Breast epithelium (tissue), 3 donors: ENCODE measurements around the gene PCDHGA3.

Experiments
- CTCF ChIP-seq, 3 donors: fragments of 450-650 bp; IDR thresholded peaks; one replicate each; pipeline ENCODE4 v1.5.1; 2016 to 2017; ENCODE audit warnings: antibody characterized with exemption in 3 of 3, mild to moderate bottlenecking in 3 of 3, moderate library complexity in 3 of 3
- POLR2A ChIP-seq: fragments of 450-650 bp; IDR thresholded peaks from one replicate; pipeline ENCODE4 v1.6.1; 2016; ENCODE audit warnings: antibody characterized with exemption, mild to moderate bottlenecking, moderate library complexity
- POLR2AphosphoS5 ChIP-seq, 3 donors: sonication (generic); formaldehyde crosslinking; IDR thresholded peaks; one replicate each; pipeline ENCODE4 v1.6.1; 2017; ENCODE audit warnings: antibody characterized with exemption in 3 of 3

GRCh38 chr5:141369994-141370848, 26.6 kb downstream of the PCDHGA3 start, which contains the start of gene PCDHGB3:
- TF ChIP-seq CTCF (IDR thresholded peaks at IDR 0.05), result no peak
- TF ChIP-seq POLR2AphosphoS5 (IDR thresholded peaks at IDR 0.05), result no peak
- no peak for TF ChIP-seq POLR2A
